NCI-H510A treated with DMSO at 0.1 percent for 48 hours (cell line): ENCODE data around the gene TOR1A.

Experiments
- DNase-seq: peaks from one replicate; lab custom pipeline; 2025; lab: John Stamatoyannopoulos, UW

TOR1A gene

GRCh38 chr9:129852579-129852978 lies 28.6 kb upstream of the TOR1A start:
- DNase-seq, result no peak

GRCh38 chr9:129851821-129852220 lies 27.9 kb upstream of the TOR1A start:
- no peak for DNase-seq

GRCh38 chr9:129850821-129851550 lies 27.1 kb upstream of the TOR1A start:
- DNase-seq, result no peak

- DNase-seq, result no peak
Observed at GRCh38 chr9:129849901-129850300, 26.0 kb upstream of the TOR1A start.

- no peak for DNase-seq
Observed at GRCh38 chr9:129848712-129849441, 24.9 kb upstream of the TOR1A start.

- DNase-seq, result no peak
Observed at GRCh38 chr9:129845373-129845772, 21.4 kb upstream of the TOR1A start.

DNA sequence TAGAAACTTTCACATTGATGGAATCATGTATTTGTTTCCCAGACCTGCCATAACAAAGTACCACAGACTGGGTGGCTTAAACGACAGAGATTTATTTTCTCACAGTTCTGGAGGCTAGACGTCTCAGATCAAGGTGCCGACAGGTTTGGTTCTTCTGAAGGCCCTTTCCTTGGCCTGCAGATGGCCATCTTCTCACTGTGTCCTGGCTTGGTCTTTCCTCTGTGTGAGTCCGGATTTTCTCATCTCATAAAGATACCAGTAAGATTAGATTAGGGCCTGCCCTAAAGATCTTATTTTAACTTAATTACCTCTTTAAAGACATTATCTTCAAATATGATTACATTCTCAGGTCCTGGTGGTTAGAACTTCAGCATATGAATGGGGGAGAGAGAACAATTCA lies 17.1 kb upstream of the TOR1A start:
- DNase-seq, result no peak

GRCh38 chr9:129840034-129840433 lies 16.1 kb upstream of the TOR1A start:
- peak; percentile 97 for DNase-seq

DNA sequence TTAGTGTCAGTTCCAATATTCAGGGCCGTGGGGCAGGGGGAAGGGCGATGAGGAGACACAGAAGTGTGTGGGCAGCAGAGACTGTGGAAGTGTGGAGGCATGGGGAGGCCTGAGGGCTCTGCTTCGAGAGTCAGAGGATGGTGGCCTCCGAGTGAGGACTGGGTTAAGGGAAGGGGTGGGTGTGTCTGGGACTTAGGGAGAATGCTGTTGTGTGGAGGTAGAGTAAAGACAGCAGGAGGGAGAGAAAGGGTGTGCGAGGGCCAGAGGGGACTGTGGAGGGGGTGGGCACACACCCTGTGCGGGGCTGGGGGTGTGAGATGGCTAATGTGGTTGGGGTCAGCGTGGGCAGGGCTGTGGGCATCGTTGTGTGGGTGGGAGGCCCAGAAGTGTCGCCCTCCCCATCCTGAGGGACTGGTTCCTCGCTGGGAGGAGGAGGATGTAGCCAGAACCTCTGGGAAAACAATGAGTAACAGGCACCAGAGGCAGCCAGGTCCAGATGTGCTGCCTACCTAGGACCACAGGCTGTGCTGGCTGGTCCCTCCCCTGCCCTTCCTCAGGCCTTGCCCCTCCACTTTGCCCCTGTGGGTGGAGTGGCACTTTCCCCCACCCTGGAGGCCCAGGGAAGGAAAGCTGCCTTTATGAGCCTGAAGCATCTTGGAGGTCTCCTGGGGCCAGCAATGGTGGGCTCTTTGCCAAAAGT lies 15.5 kb upstream of the TOR1A start:
- DNase-seq, result no peak

DNA sequence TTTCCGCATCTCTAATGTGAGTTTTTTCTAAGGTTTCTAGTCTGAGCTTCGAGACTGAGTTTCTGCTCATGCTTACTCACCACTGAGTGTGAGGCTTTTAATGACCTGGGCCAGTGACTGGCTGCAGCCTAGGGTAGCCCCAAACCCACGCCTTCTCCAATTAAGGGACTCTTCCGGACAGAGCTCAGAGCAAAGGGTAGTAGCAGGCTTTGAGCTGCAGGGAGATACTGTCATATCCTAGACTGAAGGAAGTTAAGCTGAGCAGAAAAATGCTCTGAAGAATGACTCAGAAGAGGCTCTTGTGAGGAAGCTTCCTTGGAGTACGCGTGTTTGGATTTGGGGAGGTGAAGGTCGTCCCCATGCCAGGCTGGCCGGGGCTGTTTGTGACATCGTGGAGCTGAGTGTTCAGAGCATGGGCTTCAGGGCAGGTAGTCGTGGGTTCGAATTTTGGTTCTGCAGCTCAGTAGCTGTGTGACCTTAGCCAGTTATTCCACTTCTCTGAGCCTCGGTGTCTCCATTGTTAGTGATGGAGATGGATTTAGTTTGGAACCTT lies 14.8 kb upstream of the TOR1A start:
- no peak for DNase-seq

DNA sequence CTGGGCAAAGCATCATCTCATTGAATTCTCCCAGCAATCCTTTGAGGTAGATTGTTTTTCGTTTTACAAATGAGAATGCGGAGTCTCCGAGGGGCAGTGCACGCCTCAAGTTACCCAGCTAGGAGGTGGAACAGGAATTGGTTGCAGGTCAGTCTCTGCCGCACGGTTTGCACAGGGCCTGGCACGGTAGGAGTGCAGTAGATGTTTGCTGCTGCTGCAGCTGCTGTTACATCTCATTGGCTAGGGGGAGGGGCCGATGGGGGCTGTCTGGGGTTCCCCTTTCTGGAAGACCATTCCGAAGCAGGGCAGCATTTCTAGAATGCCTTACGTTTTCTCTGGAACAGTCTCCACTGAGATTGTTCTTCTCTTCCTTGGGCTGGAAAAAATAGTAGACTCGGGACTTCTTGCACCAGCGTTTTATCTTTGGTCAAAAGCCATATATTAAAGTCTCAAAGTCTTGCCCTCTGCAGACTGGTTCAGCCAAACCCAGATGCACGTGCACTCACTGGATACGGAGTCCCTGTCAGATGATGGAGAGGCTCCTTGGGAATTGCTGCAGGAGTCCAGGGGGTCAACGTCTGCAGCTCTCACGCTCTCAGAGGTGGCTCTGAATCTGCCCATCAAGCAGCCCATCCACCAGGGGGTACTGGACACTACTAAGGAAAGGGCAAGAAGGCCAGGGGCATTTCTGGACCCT lies 12.5 kb upstream of the TOR1A start:
- no peak for DNase-seq

GRCh38 chr9:129835860-129836223 lies 11.9 kb upstream of the TOR1A start:
- no peak for DNase-seq

DNA sequence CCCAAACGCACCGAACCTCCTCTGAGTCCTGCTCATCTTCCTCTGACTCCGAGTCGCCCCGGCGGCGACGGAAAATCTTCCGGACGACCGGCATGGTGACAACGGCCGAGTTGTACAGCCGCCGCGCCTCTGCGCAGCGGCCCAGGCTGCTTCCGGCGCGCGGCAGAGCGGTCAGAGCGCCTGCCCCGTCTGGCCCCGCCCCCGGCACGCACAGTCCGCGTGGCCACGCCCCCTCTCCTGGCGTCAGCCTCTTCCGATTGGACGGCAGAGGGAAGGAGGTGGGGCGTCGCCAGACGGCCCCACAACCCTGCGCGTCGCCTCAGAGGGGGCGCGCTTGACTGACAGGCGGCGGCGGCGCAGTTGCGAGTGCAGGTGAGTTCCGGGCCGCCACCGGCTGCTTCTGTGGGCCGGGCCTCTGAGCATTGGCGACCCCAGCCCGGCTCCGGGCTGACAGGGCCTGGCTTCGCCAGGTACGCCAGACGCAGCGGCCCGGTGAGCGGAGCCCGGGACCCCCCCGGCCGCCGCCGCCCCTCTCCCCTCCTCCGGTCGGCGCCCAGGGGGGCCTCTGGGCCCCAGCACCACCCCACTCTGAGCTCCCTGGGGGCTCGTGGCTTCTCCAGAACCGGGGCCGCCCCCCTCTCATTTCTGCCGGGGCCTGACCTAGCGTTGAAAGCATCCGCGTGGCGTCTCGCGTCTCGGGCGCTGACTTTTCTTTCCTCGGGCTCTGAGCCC lies 11.4 kb upstream of the TOR1A start, which contains the start of the genes C9orf78 and USP20:
Gene C9orf78 (minus strand): TSS at position 148 of the 732 bp plus-strand sequence. CDS start 54 bp downstream, at position 94.
Gene USP20 (plus strand): TSS at position 331 of the 732 bp plus-strand sequence. CDS start 17,098 bp downstream, outside the sequence.
- peak; percentile 95 for DNase-seq

DNA sequence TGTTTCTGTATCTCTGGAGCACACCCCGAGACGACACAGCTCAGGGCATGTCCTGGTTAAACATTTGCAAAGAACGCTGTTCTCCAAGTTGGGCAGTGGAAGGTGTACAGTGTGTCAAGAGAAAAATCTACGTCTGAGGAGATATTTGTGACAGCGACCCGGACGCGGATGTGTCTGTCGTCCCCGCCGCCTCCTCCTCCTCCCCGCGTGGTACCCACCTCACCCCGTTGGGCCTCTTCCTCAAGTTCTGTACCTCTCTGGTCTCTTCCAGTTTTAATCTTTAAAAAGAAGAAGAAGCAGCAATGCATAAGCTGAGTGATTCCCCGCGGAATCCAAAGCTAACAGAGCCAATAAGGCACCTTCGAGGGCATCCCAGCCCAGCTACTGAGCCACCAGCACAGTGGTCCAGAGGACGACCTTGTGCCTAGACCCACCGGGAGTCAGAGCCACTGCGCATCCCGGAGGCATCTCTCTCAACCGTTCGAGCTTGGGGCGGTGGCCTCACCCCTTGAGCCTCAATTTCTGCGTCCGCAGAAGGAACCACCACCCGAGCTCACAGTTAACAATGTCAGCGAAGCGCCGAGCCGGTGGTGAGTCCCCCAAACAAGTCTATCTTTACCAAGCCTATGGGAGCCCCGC lies 10.7 kb upstream of the TOR1A start:
- no peak for DNase-seq

- no peak for DNase-seq
Observed at GRCh38 chr9:129832982-129833381, 9.0 kb upstream of the TOR1A start.

DNA sequence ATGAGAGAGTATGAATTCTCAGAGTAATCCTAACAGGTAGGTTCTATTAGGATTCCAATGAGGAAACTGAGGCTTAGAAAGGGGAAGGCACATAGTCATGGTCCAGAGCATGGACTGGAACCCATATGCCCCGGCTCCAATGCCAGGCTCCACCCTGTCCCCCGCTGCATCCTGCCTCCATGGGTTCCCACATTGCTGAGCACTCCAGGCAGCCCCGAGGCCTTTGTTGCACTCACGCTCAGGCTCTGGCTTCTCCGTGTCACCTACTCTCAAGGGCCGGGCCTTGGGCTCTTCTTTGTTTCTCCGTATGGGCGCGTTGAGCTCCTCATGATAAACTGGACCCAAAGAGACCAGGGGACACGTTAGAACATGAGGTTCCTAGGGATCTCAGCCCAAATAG lies 5.0 kb upstream of the TOR1A start:
- no peak for DNase-seq

- DNase-seq, result no peak
Observed at GRCh38 chr9:129828051-129828450, 4.1 kb upstream of the TOR1A start.

GRCh38 chr9:129826759-129827158 lies 2.8 kb upstream of the TOR1A start:
- no peak for DNase-seq

GRCh38 chr9:129826344-129826743 lies 2.4 kb upstream of the TOR1A start:
- no peak for DNase-seq

GRCh38 chr9:129823542-129823934 lies 398 bp downstream of the TOR1A start:
- no peak for DNase-seq
